22Rv1 (cell line): Measurements from ENCODE around the gene GRAMD4.

Experiments
- H3K27ac ChIP-seq: fragments of 450-650 bp; 2 replicates; pipeline ENCODE4 v1.5.1; 2017
- ZFX ChIP-seq: fragments of 450-650 bp; IDR thresholded peaks from 2 replicates; pipeline ENCODE4 v1.6.1; 2017; ENCODE audit warnings: antibody characterized with exemption, borderline replicate concordance
- TF ChIP-seq, protein P1 (sequence below): fragments of 450-650 bp; IDR thresholded peaks from 2 replicates; pipeline ENCODE4 v1.5.1; 2017; ENCODE audit warnings: mild to moderate bottlenecking

GRAMD4 gene

GRCh38 chr22:46708766-46709330, 88.7 kb downstream of the GRAMD4 start:
- TF ChIP-seq, protein P1, sequence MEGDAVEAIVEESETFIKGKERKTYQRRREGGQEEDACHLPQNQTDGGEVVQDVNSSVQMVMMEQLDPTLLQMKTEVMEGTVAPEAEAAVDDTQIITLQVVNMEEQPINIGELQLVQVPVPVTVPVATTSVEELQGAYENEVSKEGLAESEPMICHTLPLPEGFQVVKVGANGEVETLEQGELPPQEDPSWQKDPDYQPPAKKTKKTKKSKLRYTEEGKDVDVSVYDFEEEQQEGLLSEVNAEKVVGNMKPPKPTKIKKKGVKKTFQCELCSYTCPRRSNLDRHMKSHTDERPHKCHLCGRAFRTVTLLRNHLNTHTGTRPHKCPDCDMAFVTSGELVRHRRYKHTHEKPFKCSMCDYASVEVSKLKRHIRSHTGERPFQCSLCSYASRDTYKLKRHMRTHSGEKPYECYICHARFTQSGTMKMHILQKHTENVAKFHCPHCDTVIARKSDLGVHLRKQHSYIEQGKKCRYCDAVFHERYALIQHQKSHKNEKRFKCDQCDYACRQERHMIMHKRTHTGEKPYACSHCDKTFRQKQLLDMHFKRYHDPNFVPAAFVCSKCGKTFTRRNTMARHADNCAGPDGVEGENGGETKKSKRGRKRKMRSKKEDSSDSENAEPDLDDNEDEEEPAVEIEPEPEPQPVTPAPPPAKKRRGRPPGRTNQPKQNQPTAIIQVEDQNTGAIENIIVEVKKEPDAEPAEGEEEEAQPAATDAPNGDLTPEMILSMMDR: no peak
- TF ChIP-seq ZFX: no peak

DNA sequence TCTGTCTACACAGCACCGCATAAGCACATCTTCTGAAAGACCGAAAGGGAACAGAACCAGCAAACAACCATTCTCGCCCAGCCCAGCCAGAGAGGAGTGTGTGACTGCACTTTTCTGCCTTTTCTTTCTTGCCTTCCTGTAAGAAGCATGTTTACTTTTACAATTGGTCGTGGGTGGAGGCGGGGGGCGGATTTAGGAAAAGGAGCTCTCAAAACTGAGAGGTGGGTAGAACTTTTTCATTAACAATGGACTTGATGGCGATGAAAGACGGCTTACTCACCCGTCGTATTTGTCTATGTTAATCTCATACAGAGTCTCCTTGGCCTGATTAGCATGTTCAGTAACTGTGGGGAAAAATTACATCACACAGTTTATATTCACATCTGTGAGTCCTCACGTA, 90.6 kb downstream of the GRAMD4 start:
- no peak overlapping the region for H3K27ac ChIP-seq
- TF ChIP-seq, protein P1: no peak
- TF ChIP-seq ZFX: no peak

More at GRCh38 chr22:46708766-46709330, 88.7 kb downstream of the GRAMD4 start:
- no peak overlapping the region for H3K27ac ChIP-seq

GRCh38 chr22:46712288-46712687, 92.1 kb downstream of the GRAMD4 start:
- no peak overlapping the region for H3K27ac ChIP-seq
- TF ChIP-seq, protein P1: no peak
- TF ChIP-seq ZFX: no peak

GRCh38 chr22:46714550-46714949, 94.4 kb downstream of the GRAMD4 start:
- no peak overlapping the region for H3K27ac ChIP-seq
- TF ChIP-seq ZFX: no peak
- TF ChIP-seq, protein P1: no peak

DNA sequence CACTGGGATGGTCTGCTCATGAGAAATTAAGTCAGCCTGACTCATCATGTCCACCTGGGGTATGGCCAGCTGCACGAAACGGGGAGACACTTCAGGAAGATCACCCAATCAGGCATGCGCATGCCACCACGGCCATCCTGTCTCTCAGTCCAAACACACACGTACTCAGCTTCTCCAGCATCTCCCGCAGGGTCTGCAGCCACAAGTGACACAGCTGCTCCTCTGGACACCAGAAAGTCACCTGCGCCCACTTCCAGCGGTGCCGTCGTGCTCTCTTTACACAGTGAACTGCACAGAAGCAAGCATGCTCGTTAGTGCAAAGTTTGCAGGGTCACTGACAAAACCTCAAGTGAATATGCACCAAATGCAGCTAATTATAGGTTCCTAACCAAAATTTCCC, 99.7 kb downstream of the GRAMD4 start:
- no peak overlapping the region for H3K27ac ChIP-seq
- no peak for TF ChIP-seq ZFX
- TF ChIP-seq, protein P1: no peak

GRCh38 chr22:46721501-46722085, 101.4 kb downstream of the GRAMD4 start:
- H3K27ac ChIP-seq: no peak overlapping the region
- no peak for TF ChIP-seq ZFX
- TF ChIP-seq, protein P1: no peak

GRCh38 chr22:46723882-46724281, 103.7 kb downstream of the GRAMD4 start:
- TF ChIP-seq, protein P1: no peak
- no peak for TF ChIP-seq ZFX
- no peak overlapping the region for H3K27ac ChIP-seq
